Effector CD8-positive, alpha-beta T cell (primary cell): ENCODE results near the gene RSPH6A.

Experiments used
- DNase-seq: peaks from one replicate; lab custom pipeline; 2025; lab: John Stamatoyannopoulos, UW
- total RNA-seq, 4 experiments: gene quantifications; one replicate each; lab custom pipeline; 2026; lab: John Stamatoyannopoulos, UW

Gene RSPH6A
- total RNA-seq: 0.53 to 1.6 (median 1.1) reads per million in 4 experiments

DNA sequence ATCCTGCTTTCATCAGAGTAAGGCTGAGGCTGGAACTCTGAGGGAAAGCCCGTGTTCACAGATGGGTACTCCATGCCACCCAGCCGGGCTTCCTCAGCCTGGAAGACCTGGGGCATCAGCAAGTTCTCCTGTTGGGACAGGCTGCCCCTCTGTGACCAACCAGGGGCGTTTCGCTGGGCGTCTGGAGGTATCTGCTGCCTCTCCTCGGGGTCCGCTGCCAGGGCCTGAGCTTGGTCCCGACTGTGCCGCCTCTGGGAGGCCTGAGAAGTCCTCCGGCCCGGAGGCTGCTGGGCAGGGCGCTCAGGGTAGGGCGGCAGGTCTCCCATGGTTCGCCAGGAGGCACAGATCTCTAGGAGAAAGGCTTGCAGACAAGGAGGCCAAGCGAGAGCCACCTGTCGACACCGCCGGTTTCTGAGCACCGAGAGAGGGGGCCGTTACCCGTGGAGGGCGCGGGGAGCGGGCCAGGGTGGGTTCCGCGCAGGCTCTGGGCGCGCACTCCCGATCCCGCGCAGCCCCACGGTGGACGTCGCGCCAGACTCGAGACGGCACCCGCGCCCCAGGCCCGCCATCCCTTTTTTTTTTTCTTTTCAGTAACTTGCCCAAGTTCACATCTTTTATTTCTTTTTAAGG is at the start of gene RSPH6A:
Gene RSPH6A (minus strand): TSS at position 458 of the 630 bp plus-strand sequence. CDS start 132 bp downstream, at position 326.
- no peak for DNase-seq

DNA sequence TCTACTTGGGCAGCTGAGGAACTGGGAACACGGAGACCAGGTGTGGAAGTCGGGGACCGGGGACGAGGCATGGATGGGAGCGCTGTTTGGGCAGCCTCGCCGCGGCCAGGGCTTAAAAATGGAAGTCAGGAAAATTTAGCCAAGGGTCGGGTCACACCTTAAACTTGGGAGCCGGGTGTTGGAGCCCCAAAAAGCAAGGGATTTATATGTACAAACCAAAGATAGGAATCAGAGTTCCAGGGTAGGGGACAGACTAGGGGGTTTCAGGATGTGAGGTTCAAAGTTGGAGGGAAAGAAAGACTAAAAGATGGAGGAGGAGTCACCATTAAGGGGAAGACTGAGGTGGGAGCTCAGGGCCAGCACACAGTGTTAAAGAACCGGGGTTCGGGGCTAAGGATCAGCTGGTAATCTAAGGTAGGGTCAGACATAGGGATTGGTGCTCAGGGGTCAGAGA is 49.5 kb upstream of the RSPH6A start:
- DNase-seq: no peak

DNA sequence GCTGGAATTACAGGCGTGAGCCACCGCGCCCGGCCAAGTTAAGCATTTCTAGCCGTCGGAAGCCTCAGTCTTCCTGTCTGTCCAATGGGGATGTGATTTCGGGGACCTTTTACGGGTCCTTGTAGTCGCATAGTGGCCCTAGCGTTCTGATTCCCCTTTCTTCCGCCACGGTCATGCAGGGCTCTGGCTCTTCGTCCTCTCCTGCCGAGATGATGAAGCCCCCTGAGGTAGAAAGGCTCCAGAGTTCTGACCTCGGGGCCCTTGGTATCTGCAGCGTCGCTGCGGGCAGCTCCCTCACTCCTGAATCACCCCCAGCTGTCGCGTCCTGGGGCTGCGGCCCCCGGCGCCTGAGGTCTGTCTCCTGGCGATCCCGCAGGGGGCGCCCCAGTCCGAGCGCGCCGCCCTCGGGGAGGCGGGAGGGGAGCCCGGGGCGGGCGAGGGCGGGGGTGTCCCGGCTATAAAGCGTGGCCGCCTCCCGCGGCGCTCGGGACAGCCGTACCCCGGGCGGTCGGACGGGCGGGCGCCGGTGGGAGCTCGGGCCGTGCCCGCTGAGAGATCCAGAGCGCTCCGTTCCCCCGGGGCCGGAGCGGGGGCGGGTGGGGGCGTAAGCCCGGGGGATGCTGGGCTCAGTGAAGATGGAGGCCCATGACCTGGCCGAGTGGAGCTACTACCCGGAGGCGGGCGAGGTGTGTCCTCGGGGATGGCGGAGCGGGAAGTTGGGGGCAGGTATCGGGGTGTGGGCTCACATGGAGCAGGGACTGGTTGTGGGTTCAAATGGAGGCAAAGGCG is 48.9 kb upstream of the RSPH6A start, which contains the start of gene FOXA3:
Gene FOXA3 (plus strand): TSS at position 487 of the 789 bp plus-strand sequence. CDS start 131 bp downstream, at position 618.
- peak; percentile 17 for DNase-seq

DNA sequence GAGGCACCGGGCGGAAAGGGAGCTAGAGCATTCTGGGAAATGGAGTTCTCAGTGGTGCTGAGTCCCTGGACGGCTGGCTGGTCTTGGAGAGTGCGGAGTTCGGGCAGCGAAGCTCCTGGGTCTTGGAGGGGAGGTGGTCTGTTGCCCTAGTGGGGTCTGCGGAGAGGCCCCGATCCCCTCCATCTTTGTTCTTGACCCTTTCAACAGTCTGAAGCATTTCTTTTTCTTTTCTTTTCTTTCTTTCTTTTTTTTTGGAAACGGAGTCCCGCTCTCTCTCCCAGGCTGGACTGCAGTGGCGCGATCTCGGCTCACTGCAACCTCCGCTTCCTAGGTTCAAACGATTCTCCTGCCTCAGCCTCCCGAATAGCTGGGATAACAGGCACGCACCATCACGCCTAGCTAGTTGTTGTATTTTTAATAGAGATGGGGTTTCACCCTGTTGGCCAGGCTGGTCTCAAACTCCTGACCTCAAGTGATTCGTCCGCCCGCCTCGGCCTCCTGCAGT is 48.3 kb upstream of the RSPH6A start:
- DNase-seq: no peak

DNA sequence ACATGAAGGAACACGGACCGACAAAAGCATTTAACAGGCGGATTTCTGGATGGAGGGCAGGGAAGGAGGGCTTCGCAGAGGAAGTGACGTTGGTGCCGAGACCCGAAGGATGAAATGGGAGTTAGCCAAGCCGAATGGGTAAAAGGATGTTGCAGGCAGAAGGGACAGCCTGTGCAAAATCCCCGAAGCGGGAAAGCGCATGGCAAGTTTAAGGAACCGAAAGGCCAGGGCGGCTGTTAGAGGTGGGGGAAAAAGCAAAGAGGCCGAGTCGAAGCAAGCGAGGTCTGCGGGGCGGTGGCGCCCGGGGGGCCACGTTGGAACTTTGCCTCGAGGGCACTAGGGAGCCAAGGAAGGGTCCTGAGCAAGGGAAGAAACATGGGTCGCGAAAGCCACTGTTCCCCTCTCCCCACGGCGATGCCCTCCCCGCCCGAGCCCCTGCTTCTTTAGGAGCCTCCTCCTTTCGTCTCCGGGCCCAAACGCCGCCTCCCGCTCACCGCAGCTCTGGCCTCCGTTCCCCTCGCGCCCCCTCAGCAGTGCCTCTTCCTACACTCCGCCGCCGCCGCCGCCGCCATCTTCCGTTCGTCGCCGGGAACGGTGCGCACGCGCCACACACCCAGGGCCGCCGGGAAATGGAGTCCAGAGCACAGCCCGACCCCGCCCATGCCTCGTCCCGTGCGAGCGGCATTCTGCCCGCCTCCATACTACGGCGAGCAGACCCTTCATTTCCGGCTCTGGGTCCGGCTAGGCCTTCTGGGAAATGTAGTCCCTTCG is 47.6 kb upstream of the RSPH6A start, which contains the start of gene SYMPK:
Gene SYMPK (minus strand): TSS at position 584 of the 771 bp plus-strand sequence. CDS start 8,652 bp downstream, outside the sequence.
- DNase-seq: peak; percentile 96

DNA sequence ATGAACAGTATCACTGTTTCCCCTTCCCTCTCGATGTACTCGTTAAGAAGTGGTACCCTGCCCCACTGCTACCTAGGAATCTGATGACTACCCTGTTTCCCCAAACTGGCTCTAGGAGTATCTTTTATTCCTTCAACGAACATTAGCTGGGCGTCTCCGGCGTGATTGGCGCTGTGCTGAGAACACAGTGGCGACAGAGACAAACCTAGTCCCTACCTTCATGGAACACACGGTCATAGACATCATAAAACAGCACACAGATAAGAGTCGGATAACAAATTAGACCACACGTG is 47.1 kb upstream of the RSPH6A start:
- no peak for DNase-seq

DNA sequence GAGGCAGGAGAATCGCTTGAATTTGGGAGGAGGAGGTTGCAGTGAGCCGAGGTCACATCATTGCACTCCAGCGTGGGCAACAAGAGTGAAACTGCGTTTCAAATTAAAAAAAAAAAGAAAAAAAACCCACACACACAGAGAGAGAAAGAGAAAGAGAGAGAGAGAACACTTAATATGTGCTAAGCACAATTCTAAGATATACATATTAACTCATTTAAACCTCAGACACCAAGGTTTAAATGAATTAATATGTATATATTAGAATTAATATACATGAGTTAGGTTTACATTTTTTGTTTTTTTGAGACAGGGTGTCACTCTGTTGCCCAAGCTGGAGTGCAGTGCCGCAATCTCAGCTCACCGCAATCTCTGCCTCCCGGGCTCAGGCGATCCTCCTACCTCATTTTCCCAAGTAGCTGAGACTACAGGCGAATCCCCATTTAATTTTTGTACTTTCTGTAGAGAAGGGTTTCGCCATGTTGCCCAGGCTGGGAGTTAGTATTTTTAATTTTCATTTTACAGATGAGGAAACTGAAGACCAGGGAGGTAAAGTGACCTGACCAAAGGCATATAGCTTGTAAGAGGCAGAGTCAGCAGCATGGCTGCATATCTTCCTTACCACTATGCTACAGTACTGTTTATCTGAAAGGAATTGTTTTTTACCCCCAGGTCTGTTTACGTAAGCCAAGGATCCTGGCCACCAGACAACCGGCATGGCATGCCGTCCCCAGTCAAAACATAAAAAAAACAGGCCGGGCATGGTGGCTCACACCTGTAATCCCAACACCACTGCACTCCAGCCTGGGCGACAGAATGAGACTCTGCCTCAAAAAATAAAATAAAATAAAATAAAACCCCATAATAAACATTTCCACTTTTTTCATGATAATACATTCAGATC is 45.5 kb upstream of the RSPH6A start:
- DNase-seq: no peak

DNA sequence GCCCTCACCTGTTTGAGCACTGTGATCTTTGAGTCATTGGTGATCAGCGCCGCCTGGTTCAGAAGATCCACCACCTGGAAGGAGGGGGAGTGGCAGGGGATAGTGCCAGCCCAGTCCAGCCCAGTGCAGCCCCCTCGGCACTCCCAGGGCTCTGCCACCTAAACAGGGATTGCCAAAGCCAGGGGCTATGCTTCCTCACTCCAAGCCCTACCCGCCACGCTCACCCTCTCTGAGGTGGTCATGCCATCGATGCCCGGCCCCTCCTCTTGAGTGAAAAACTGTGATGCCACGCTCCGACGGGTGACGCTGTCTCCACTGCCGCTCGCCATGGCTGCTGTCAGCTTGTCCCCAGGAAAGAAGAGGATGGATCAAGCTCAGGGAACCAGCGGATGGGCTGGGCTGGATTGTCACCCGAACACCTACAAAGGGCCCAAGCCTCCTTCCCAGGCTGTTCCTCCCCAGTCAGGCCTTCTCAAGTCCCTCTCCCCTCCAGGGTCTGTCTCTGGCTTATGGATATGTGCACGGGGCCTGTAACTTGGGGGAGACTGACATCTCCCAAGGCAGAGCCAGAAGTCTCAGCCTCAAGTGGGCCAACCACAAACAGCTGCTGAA is 39.2 kb upstream of the RSPH6A start:
- DNase-seq: no peak

DNA sequence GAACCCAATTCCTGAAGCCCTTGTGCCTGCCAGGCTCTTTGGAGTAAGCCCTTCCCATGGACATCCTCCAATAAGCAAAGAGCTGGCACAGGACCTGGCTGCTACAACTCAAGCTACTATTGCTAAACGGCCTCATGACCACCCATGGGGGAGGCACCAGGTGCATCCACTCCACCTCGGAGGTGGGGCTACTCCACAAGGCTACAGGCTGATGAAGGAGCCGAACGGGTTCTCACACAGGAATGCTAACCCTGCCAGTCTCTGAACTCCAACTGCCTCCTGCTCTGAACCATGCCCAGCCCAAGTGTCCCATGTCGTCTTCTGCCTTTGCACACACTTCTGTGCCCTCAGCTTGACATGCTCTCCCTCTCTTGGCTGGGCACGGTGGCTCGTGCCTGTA is 37.9 kb upstream of the RSPH6A start:
- no peak for DNase-seq

DNA sequence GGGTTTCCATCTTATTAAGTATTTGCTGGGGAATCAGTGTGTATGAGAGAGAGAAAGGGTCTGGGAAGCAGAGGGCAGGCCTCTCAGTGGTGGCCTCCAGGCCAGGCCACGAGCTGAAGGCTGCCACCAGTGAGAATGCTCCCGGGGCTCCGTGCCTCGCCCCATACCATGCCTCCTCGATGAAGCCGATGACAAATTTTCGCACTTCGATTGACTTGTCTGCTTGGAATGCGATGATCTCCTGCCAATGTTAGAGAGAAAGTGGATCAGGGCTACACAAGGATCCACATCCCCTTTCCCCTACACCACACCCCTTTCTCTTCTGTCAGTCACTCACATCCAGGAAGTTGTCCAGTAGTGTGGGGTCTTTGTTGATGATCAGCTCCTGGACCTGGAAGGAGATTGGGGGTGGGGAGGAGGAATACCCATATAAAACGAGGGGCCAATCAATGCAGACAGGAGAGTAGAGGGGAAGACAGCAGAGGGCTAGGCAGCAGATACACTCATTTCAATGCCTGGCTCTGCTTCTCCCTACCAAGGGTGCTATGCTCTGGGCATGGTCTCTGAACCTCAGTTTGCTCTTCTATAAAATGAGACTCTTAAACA is 37.1 kb upstream of the RSPH6A start:
- DNase-seq: no peak

DNA sequence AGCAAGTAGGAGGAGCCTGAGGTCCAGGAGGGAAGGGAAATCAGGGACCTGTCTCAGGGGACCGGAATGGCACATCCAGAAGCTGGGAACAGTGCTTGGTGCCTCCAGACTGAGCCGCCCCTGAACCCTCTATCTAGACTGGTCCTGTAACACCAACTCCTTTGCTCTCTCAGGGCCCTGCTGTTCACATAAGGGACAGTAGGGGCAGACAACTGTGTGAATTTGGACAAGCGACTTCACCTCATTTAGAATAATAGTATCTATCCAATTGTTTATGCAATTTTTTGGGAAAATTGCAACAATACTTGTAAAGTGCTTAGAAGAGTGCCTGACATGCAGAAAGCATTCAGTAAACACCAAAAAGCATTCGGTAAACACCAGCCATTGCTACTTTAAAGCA is 33.8 kb upstream of the RSPH6A start:
- DNase-seq: no peak

DNA sequence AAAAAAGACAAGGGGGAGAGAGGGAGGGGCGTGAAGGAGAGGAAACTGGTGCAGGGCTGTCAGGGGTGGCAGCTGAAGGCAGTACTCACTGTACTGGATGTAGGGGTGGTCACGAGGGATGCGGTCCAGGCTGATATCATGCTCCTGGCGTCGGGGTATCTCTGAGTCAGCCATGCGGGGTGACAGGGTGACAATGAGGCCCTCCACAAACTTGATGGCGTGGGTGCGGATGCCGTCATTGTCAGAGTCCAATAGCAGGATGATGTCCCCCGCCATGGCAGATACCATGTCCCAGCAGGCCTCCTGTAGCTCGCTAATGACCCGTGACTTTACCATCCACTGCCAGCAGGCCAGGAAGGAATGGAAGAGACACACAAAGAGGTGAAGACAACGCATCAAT is 32.6 kb upstream of the RSPH6A start:
- no peak for DNase-seq

DNA sequence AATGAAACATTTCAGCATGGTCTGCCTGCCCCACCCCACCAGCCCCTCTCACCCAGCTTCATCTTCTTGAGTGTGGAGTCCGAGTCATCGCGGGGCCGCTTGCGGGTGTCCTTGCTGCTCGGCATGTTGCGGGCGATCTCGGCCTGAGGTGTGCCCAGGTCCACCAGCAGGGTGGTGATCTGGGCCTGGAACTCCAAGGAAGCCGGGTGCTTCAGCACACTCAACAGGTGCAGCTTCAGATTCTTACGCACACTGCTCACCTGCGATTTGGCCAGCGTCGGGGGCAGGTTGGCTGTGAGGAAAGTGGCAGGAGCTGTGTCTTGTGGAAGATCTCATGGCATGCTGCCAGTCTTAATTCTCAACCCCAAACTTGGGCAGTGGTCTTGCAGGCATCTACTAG is 27.1 kb upstream of the RSPH6A start:
- DNase-seq: no peak

DNA sequence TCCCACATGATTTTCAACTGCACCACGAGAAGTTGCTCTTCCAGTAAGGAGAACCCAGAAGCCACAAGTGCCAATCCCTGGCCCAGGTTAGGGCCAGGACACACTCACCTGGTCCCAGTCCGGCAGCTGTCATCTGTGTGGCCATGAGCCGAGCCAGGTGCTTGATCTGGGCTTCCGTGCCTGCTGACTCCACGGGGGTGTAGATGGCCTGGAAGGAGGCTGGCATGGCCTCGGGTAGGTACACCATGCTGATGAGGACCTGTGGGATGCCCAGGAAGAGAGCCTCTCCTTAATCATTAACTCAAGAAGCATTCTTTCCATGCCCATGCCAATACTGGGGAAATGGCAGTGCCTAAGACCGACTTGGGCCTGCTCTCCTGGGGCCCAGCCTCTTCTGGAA is 19.9 kb upstream of the RSPH6A start:
- DNase-seq: no peak

DNA sequence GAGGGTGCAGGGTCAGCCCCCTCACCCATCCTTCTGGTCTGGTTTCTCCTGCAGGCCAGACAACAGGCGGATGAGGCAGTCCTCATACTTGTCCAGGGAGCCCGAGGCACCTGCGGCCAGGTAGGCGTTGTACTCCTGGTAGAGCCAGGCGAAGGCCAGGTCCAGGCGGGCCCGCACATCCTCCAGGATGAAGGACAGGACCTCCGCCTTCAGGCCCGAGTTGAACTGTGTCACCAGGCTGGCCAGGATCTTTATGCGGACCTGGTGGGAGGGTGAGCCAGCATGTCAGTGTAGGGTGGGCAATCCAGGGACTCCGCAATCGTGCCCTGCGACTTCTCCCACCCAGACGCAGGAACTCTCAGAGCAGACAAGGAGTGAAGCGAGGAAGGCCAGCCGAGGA is 13.8 kb upstream of the RSPH6A start:
- DNase-seq: no peak

DNA sequence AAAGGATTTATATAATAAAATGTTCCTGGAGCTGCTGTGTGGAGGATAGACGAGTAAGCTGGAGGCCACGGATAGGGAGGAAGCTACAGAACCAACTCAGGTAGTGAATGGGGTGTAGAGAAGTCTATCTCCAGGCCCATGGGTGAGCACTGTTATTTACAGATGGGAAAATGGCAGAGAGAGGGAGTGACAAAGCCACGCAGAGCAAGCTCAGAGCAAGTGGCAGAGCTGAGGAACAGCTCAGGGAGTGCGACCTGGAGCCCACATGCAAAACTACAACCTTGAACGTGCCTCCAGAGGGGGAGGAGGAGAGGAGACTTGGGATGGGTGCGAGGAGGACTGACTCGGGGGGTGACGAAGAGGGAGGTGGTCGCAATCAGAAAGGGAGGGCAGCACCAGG is 13.4 kb upstream of the RSPH6A start:
- DNase-seq: no peak

DNA sequence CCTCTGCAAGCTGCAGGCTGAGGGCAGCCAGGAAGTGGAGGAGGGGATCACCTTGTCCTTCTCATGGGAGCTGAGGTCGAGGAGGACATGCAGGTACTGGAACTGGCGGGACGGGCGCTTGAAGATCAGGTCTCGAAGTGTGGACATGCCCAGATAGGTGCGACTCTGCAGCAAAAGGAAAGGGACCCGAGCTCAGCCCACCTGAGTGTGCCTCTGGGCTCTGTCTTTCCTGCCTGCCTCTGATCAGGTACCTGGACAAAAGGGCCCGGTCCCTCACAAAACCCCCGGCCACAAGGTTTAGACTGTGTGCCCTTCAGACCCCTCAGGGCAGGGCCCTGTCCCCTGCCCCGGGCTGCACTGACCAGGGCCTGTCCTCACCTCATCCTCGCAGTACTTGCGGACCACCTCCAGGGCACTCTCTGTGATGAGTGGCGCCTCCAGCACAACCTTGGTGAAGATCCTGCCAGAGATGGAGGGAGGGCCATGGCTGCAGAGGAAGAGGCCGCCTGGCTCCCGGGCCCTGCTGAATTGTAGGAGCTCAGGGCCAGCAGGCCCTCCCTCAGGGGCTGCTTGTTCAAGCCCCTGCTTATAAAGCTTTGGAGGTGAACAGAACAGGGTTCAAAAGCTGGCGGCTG is 12.5 kb upstream of the RSPH6A start:
- DNase-seq: no peak

DNA sequence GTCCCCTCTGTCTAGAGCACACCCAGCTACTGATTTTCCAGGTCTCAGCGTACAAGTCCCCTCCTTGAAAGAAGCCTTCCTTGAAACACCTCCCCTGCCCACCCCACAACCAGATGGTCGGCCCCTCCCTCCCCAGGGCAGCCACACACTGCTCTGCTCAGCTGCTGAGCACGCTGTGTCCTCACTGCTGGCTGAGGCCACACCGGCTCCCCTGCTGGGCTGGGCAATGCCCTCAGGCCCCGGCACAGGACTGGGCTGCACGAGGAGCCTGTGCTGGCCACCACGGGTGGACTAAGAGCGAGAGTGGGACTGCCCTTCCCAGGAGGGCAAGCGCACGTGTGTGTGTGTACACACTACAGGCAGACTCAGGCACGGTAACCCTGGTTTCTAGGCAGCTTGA is 11.8 kb upstream of the RSPH6A start:
- DNase-seq: no peak

DNA sequence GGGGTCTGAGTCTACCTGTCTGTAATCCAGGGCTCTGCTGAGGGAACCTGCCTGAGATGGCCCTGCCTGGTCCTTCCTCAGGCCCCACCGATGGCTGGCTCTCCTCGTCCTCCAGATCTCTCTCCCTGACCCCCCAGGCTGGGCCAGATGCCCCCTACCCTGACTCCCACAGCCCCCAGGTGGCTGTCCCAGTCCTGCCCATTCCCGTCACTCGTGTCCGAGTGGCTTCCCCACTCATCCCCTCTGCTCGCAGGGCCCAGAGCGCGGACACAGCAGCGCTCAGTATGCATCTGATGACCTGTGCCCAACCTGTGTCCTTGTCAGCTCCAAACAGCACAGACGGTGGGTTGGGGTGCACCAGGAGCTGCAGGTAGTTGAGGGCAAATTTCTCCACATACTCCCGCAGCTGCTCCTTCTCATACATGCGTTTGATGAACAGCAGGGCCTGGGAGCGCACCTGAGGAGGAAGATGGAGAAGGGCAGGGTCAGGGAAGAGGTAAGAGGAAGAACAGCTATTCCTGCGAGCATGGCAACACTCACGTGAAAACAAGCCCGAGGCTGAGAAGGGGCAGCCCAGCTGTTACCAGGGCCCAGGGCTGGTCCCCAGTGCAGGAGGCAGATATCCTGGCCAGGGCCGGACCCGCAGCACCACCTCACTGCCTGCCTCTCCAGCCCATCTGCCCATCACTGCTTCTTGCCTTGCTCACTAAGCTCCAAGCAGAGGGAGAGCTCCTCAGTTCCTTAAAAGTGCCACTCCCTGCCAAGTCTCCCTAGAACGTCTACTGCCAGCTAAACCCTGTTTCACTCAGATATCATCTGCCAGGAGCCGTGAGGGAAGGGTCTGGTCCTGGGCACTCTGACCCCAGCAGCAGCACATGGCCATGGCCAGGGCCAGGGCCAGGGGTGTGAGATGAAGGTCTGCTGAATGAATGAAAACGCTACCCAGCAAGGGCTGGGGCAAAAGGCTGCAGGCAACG is 11.1 kb upstream of the RSPH6A start:
- DNase-seq: no peak
